SH-SY5Y (cell line): ENCODE data around the gene UNC45A.

Source experiments
- GATA2 ChIP-seq: IDR thresholded peaks from 2 replicates; pipeline ENCODE4 v1.6.1; 2011; ENCODE audit warnings: mild to moderate bottlenecking, low read depth, low read length
- GATA3 ChIP-seq: IDR thresholded peaks from 2 replicates; pipeline ENCODE4 v1.6.1; 2011; ENCODE audit warnings: low read depth, mild to moderate bottlenecking, low read length, moderate library complexity

UNC45A gene

GRCh38 chr15:90934949-90935751 is at the start of gene UNC45A:
Gene UNC45A (plus strand): TSS chr15:90935285. CDS start chr15:90935325, 40 bp downstream.
- TF ChIP-seq GATA2: no peak
- TF ChIP-seq GATA3: no peak

- TF ChIP-seq GATA2: no peak; the same call in 1 of the 2 replicates
Observed at GRCh38 chr15:90885432-90886290, 49.4 kb upstream of the UNC45A start.

GRCh38 chr15:90886291-90886614 is 48.8 kb upstream of the UNC45A start:
- TF ChIP-seq GATA2 (no peak), GATA3 (no peak)

- TF ChIP-seq GATA2 (no peak), GATA3 (no peak)
Observed at GRCh38 chr15:90887037-90887481, 48.0 kb upstream of the UNC45A start.

GRCh38 chr15:90889313-90889730 is 45.8 kb upstream of the UNC45A start:
- TF ChIP-seq GATA2 (no peak), GATA3 (no peak)

GRCh38 chr15:90889736-90890456 is 45.2 kb upstream of the UNC45A start:
- TF ChIP-seq GATA3 (no peak), GATA2 (no peak)

GRCh38 chr15:90890839-90891238 is 44.2 kb upstream of the UNC45A start:
- TF ChIP-seq GATA2 (no peak), GATA3 (no peak)

- TF ChIP-seq GATA2: no peak
- no peak for TF ChIP-seq GATA3
Observed at GRCh38 chr15:90891346-90891949, 43.6 kb upstream of the UNC45A start.

GRCh38 chr15:90892023-90892422 is 43.1 kb upstream of the UNC45A start:
- TF ChIP-seq GATA3: no peak
- no peak for TF ChIP-seq GATA2

- TF ChIP-seq GATA3 (no peak), GATA2 (no peak)
Observed at GRCh38 chr15:90892498-90893174, 42.4 kb upstream of the UNC45A start.

- TF ChIP-seq GATA3: no peak
Observed at GRCh38 chr15:90893175-90894090, 41.7 kb upstream of the UNC45A start.

GRCh38 chr15:90895571-90896117 is 39.4 kb upstream of the UNC45A start:
- peak; percentile 88 for TF ChIP-seq GATA2
- TF ChIP-seq GATA3: no peak; the same call in 1 of the 2 replicates
